ENCODE results near the gene STKLD1.

DNA sequence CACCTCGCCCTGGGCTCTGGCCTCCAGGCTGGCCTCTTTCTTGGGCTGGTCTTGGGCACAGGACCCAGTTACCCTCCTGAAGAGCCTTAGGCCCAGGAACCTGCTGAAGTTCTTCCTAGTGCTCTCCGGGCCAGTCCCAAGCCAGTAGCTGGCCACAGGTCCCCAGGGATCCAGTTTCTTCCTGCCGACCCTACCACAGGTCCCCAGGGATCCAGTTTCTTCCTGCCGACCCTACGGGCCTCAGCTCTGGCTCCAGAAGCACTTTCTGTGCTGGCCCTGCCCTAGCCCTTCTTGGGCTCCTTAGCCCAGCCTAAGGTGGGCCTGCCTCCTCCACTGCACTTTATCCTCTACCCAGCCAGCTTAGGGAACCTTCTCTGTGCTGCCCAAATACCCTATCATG is 65.4 kb downstream of the STKLD1 start:
- TF ChIP-seq, protein P1, sequence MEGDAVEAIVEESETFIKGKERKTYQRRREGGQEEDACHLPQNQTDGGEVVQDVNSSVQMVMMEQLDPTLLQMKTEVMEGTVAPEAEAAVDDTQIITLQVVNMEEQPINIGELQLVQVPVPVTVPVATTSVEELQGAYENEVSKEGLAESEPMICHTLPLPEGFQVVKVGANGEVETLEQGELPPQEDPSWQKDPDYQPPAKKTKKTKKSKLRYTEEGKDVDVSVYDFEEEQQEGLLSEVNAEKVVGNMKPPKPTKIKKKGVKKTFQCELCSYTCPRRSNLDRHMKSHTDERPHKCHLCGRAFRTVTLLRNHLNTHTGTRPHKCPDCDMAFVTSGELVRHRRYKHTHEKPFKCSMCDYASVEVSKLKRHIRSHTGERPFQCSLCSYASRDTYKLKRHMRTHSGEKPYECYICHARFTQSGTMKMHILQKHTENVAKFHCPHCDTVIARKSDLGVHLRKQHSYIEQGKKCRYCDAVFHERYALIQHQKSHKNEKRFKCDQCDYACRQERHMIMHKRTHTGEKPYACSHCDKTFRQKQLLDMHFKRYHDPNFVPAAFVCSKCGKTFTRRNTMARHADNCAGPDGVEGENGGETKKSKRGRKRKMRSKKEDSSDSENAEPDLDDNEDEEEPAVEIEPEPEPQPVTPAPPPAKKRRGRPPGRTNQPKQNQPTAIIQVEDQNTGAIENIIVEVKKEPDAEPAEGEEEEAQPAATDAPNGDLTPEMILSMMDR (IDR thresholded peaks at IDR 0.05) = no peak
- no peak for TF ChIP-seq POLR2A (IDR thresholded peaks at IDR 0.05)
